Activated naive CD8-positive, alpha-beta T cell treated with anti-CD3 and anti-CD28 coated beads, Interleukin-2, amount 10 ng/mL, durations not matched to agents 7 days and 5 days (primary cell): ENCODE measurements around the gene RS1. TPM values are rescaled to one million over a fixed set of nuclear protein-coding genes. Genes with fewer than 3 reads are reported as not detected.

Source experiments
- ATAC-seq: fragments of 150-1000 bp; cut with Tn5 transposase; one replicate; pipeline ENCODE4 v1.10.0; 2021; ENCODE audit warnings: low read depth, moderate library complexity
- POLR2A ChIA-PET: fragments of 350-600 bp; sonication (Branson Sonifier 250); formaldehyde crosslinking; loops from one replicate; lab custom pipeline; 2021; ENCODE audit warnings: antibody characterized with exemption; lab: Charles Lee
- DNase-seq: peaks from one replicate; pipeline ENCODE4 v3.0.0; 2021
- H3K27ac Mint-ChIP-seq: one replicate; pipeline ENCODE4 v1.8.0; 2022; ENCODE audit warnings: mild to moderate bottlenecking, mixed read lengths
- H3K27me3 Mint-ChIP-seq: one replicate; pipeline ENCODE4 v1.8.0; 2022; ENCODE audit warnings: mild to moderate bottlenecking, moderate library complexity, mixed read lengths
- H3K36me3 Mint-ChIP-seq: one replicate; pipeline ENCODE4 v1.8.0; 2021; ENCODE audit warnings: mild to moderate bottlenecking, mixed read lengths
- H3K4me1 Mint-ChIP-seq: one replicate; pipeline ENCODE4 v1.8.0; 2021; ENCODE audit warnings: mixed read lengths
- H3K4me3 Mint-ChIP-seq: one replicate; pipeline ENCODE4 v1.8.0; 2022; ENCODE audit warnings: mild to moderate bottlenecking, moderate library complexity, mixed read lengths
- H3K9me3 Mint-ChIP-seq: one replicate; pipeline ENCODE4 v1.8.0; 2021; ENCODE audit warnings: mixed read lengths
- total RNA-seq, 2 experiments: library from RNA; stranded (reverse); gene quantifications; one replicate each; pipeline ENCODE4 v1.2.3, GENCODE V29; 2021

RS1 gene
- total RNA-seq = not detected

DNA sequence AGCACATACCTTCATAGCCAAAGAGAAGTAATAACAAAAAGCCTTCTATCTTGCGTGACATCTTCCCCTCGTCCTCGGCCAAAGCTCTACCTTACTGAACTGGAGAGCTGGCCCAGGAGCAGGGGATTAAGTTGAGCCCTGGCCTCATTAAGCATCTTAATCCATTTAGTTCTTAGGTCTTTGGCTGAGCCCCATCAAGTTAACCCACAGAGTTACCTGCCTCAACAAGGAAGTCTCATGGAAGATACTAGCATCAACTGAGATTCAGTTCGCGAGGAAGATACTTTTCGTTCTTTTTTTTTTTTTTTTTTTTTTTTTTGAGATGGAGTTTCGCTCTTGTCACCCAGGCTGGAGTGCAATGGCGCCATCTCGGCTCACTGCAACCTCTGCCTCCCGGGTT is at the start of gene RS1:
RS1 (minus strand) TSS at position 101 of the 400 bp plus-strand sequence; CDS start at position 61, 40 bp downstream.
- H3K27ac Mint-ChIP-seq = no peak within 1 kb of the TSS
- no peaks in the 10 kb centered on the region for H3K9me3 Mint-ChIP-seq
- ATAC-seq (no peak), DNase-seq (no peak)
- H3K4me3 Mint-ChIP-seq = no peak within 1 kb of the TSS
- POLR2A ChIA-PET = no interaction called here
- H3K4me1 Mint-ChIP-seq = peaks cover 6% of the 10 kb centered on the region
- H3K27me3 Mint-ChIP-seq = peaks cover 5% of the 10 kb centered on the region
- H3K36me3 Mint-ChIP-seq = no peaks in the 10 kb centered on the region

DNA sequence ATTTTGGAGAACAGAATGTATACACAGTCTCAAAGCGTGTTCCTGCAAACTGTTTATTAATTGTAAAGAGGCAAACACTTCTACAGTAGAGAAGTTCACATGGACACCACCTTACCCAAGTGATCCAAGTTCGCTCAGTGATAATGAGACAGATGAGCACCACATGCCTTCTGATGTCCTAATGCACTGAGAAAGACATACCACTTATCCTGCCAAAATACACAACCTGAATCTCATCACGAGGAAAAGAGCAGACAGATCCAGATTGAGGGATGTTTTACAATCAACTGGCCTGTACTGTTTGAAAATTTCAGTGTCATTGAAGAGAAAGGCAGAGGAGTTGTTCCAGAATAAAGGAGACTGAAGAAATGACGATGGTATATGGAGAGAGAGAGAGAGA is 47.9 kb upstream of the RS1 start:
- H3K27ac Mint-ChIP-seq = no peak overlapping the region
- H3K27me3 Mint-ChIP-seq = no peaks in the 10 kb centered on the region
- no peak overlapping the region for H3K4me3 Mint-ChIP-seq
- DNase-seq = no peak
- no peaks in the 10 kb centered on the region for H3K36me3 Mint-ChIP-seq
- POLR2A ChIA-PET = no interaction called here
- no peaks in the 10 kb centered on the region for H3K9me3 Mint-ChIP-seq
- H3K4me1 Mint-ChIP-seq = no peaks in the 10 kb centered on the region
- no peak for ATAC-seq

DNA sequence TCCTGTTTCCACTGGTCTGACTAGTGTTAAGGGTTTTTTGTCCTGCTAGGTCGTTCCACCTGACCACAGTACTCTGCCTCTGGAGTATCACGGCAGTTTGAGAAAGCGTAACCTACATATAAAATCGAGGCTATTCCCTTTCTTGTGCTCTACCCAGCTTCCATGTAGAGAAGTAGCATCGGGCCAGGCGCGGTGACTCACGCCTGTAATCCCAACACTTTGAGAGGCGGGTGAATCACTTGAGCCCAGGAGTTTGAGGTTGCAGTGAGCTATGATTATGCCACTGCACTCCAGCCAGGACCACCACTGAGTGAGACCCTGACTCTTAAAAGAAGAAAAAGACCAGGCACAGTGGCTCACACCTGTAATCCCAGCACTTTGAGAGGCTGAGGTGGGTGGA is 43.0 kb upstream of the RS1 start:
- no peaks in the 10 kb centered on the region for H3K4me1 Mint-ChIP-seq
- POLR2A ChIA-PET = no interaction called here
- H3K36me3 Mint-ChIP-seq = no peaks in the 10 kb centered on the region
- DNase-seq (no peak), ATAC-seq (no peak)
- no peaks in the 10 kb centered on the region for H3K27me3 Mint-ChIP-seq
- H3K9me3 Mint-ChIP-seq = no peaks in the 10 kb centered on the region
- H3K27ac Mint-ChIP-seq = no peak overlapping the region
- H3K4me3 Mint-ChIP-seq = no peak overlapping the region

DNA sequence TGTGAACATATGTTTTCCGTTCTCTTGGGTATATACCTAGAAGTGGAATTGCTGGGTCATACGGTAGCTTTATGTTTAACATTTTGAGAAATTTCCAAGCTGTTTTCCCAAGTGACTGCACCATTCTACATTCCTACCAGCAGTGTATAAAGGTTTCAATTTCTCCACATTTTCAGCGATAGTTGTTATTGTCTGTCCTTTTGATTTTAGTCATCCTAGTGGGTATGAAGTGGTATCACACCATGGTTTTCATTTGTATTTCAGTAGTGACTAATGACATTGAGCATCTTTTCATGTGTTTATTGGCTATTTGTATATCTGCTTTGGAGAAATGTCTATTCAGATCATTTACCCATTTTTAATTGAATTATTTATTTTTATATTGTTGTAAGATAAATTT is 37.9 kb upstream of the RS1 start:
- Mint-ChIP-seq H3K27ac (no peak overlapping the region), H3K9me3 (no peaks in the 10 kb centered on the region), H3K36me3 (no peaks in the 10 kb centered on the region), H3K27me3 (no peaks in the 10 kb centered on the region), H3K4me3 (no peak overlapping the region), H3K4me1 (no peaks in the 10 kb centered on the region)
- ATAC-seq (no peak), DNase-seq (no peak)
- POLR2A ChIA-PET = no interaction called here

DNA sequence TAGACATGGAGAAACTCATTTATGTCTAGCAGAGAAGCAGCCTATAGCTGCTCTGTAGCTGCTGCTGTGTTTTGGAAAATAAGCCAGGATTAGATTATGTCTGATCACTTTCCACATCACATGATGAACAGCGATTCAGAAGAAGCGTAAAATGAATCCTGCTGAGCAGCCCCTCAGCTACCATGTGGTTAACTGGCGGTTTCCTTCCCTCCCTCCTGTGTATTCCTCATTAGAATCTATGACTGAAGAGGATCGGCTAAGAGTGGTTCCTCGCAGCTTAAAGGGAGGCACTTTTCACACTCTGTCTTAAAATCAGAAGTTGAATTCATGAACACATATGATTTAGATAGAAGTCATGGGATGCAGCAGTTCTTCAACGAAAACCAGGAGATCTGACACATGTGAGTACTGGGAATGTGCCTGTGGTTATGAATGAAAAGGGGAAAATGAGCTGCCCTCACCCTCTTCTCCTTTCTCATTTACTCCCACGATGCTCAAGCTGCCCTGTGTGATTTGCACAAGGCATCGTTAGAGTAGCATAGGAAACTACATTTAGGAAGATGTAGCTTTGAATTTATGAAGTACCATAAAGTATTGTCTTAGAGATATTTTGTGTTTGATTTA is 35.6 kb upstream of the RS1 start, which contains the start of gene PPEF1:
PPEF1 (plus strand) TSS at position 220 of the 624 bp plus-strand sequence; CDS start at position 356, 136 bp downstream.
- no peak for DNase-seq
- ATAC-seq = no peak
- Mint-ChIP-seq H3K27me3 (no peaks in the 10 kb centered on the region), H3K36me3 (no peaks in the 10 kb centered on the region), H3K4me3 (no peak within 1 kb of the TSS), H3K9me3 (no peaks in the 10 kb centered on the region), H3K4me1 (no peaks in the 10 kb centered on the region), H3K27ac (no peak within 1 kb of the TSS)
- POLR2A ChIA-PET = no interaction called here

DNA sequence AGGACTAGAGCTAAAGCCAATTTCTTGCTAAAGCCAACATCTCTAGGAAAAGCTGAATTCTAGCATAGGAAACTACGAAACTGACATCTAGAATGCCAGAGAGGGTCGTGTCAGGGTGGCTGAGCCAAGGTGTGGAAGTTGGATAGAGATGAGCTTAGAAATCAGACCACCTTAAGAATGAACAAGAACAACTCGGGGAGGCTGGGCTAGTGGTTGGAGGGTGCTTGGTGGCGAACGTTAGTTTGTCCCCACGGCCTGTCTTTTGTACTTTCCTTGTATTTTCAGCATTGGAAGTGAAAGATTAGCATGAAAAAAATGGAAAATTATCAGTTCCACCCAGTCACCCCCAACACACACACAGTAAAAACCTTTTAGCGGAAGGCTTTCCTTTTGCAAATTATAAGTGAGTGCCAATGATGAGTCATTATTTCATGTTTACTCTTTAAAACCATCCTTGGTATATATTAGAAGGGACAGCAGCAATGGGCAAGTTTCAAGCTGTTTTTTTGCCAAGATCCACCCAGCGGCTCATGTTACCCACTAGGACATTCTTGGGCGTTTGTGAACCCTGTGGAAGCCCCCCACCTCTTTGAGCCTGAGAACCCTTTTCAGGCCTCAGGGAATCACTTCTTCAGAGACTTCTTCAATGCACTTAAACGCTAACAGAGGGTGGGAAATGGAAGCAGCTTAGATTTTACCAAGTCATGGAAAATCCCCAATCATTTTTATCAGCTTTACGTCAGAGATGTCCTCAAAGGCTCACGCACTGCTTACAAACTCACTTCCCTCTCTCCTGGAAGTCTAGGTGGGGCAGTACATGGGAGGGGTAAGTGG is 30.7 kb upstream of the RS1 start:
- no peaks in the 10 kb centered on the region for H3K9me3 Mint-ChIP-seq
- no peak overlapping the region for H3K4me3 Mint-ChIP-seq
- H3K27me3 Mint-ChIP-seq = no peaks in the 10 kb centered on the region
- H3K36me3 Mint-ChIP-seq = no peaks in the 10 kb centered on the region
- no peak for ATAC-seq
- DNase-seq = no peak
- no peaks in the 10 kb centered on the region for H3K4me1 Mint-ChIP-seq
- H3K27ac Mint-ChIP-seq = no peak overlapping the region
- POLR2A ChIA-PET = no interaction called here

DNA sequence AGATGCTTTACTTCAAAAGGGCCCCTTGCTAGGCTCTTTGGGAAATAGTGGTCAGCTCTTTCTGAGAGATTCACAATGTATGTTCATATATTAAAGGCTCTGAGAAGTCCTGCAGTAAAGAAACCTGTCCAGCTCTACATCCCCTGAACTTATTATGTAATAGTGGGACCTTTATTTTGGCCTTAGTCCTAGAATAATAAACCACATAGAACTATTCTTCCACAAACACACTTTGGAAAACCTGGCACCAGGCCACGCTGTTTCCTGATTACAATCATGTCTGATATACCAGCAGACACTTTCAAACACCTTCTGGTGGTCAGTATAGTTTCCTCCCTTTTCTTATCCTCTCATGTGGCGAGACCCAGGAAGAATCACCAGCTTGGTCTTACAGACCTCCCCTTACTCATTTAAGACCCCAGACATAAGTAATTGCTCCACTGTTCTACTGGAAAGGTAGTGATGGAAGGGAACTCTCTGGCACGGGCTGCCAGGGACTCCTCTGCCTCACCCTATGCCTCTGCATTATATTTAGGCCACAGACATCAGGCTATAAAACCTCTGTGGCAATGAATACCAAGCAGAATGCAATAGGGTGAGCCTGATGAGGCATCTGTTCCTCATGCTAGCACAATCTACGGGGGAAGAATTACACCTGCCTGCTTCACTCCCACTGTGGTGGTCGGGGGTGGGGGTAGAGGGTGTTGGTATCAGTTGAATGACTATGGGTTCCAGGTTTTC is 29.9 kb upstream of the RS1 start:
- Mint-ChIP-seq H3K4me1 (no peaks in the 10 kb centered on the region), H3K27me3 (no peaks in the 10 kb centered on the region), H3K27ac (no peak overlapping the region), H3K36me3 (no peaks in the 10 kb centered on the region), H3K9me3 (no peaks in the 10 kb centered on the region), H3K4me3 (no peak overlapping the region)
- ATAC-seq (no peak), DNase-seq (no peak)
- POLR2A ChIA-PET = no interaction called here

DNA sequence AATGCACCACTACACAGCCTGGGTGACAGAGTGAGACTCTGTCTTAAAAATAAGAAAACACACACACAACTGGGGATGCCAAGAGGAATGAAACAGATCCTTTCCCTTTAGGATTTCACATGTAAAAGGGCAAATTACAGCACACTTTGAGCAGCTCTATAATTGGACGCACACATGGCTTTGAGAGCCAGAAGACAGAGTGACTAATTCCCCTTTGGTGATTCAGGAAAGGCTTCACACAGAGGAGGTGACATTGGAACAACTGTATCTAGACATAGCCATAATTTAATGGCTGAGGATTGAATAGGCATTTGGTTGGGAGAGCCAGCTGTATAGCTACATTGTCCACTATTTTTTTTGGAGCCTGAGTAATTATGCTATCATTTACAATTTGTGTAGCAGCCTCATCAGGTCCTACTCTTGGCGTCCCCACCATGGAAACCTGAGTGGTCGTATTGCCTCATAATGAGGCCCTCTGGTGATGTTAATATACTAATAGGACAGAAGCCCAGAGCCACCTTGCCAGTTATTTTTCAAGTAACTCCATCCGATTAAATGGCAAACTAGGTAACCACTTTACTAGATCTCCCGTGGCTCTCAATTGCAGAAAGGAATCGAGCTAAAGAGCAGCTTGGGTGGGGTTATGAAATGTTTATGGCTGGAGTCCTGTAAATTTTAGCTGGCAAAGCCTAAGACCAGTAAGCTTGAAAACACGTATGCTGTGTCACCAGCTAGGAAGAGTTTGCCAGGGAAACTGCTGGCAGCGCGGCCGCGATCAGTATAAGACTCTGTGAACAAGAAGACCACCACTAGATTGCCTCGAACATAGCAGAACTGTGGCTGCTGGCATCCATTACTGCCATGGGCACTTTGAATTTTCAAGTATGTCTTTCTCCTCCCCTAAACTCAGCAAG is 27.1 kb upstream of the RS1 start:
- ATAC-seq = no peak
- no peaks in the 10 kb centered on the region for H3K27me3 Mint-ChIP-seq
- H3K27ac Mint-ChIP-seq = no peak overlapping the region
- H3K4me1 Mint-ChIP-seq = no peaks in the 10 kb centered on the region
- no peaks in the 10 kb centered on the region for H3K9me3 Mint-ChIP-seq
- no peaks in the 10 kb centered on the region for H3K36me3 Mint-ChIP-seq
- POLR2A ChIA-PET = no interaction called here
- no peak for DNase-seq
- no peak overlapping the region for H3K4me3 Mint-ChIP-seq

DNA sequence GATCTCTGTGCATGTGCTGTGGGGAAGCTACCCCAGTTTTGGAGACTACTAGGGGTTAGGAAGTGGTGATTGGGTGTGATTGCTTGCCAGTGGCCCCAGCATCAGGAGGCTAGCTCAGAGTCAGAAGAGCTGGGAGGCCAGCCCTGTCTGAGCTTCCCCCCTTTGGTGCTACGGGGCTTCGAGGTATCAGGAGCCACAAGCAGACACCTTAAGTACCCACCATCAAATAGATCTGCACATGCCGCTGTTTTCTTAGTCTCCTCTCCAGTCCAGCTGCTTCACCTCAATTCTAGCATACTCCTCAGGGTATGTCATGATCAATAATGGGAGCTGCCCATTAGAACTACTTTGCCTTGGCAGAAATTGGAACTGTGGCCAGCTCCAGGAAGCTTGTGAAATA is 24.7 kb upstream of the RS1 start:
- Mint-ChIP-seq H3K27ac (no peak overlapping the region), H3K9me3 (no peaks in the 10 kb centered on the region), H3K4me1 (no peaks in the 10 kb centered on the region), H3K27me3 (no peaks in the 10 kb centered on the region), H3K4me3 (no peak overlapping the region), H3K36me3 (no peaks in the 10 kb centered on the region)
- POLR2A ChIA-PET = no interaction called here
- ATAC-seq = no peak
- DNase-seq = no peak

DNA sequence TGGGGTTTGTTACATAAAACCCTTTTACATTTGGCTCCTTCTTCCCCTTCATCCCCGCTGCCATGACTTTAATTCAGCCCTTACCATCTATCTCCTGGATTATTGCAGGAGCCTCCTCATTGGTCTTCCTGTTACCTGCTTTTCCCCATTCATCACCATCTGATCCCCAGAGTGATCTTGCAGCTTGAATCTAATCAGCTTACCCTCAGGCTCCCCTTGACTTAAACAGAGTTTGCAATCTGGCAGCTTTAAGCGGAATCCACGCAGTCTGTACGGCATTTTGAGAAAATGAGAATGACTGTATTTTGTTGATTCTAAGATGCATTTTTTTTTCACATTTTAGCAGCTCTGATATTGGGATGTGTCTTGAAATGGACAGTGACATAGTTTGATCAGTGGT is 20.6 kb upstream of the RS1 start:
- POLR2A ChIA-PET = no interaction called here
- H3K4me3 Mint-ChIP-seq = no peak overlapping the region
- no peaks in the 10 kb centered on the region for H3K27me3 Mint-ChIP-seq
- H3K9me3 Mint-ChIP-seq = no peaks in the 10 kb centered on the region
- no peaks in the 10 kb centered on the region for H3K4me1 Mint-ChIP-seq
- DNase-seq = no peak
- no peak overlapping the region for H3K27ac Mint-ChIP-seq
- no peaks in the 10 kb centered on the region for H3K36me3 Mint-ChIP-seq
- no peak for ATAC-seq

DNA sequence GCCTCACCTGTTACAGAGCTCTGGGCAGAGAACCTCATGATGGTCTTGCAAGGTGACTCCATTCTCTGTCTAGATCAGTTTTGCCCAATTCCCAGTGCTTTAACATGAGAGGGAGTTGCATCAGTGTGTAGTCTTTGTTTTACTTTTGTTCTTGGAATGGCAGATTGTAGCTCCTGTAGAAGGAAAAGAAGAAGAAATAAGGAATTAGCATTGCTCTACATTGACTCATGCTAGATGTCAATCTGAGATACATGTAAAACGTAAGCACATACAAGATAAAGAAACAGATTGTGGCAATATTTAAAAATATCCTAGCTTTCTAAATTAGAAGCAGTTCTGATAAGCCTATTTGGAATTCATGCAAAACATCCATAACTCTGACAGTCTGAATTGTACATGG is 19.5 kb upstream of the RS1 start:
- no peak for ATAC-seq
- POLR2A ChIA-PET = no interaction called here
- Mint-ChIP-seq H3K36me3 (no peaks in the 10 kb centered on the region), H3K4me3 (no peak overlapping the region), H3K27me3 (no peaks in the 10 kb centered on the region), H3K27ac (no peak overlapping the region), H3K4me1 (no peaks in the 10 kb centered on the region), H3K9me3 (no peaks in the 10 kb centered on the region)
- DNase-seq = no peak

DNA sequence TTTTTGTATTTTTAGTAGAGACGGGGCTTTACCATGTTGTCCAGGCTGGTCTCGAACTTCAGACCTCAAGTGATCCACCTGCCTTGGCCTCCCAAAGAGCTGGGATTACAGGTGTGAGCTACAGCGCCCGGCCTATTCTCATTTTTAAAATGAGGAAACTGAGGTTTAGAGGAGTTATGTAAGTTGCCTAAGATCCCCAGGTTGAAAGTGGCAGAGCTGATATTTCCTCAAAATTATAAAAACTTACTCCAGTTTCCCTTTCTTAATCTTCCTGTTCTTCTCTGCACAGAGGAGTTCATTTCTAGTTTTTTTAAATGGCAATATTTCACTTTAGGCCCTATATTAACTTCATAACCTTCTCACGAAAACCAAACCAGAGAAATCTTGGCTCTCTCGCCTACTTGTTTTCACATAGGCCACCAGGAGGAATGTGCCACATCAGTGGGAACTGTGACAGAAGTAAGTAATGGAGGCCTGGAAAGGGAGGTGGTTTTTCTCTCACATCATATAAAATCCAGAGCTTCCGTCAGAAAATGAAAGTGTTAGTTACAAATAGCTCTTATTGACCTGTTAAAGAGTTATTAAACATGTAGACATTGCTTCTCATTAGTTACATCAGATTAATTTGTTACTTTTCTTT is 16.1 kb upstream of the RS1 start:
- no peak overlapping the region for H3K27ac Mint-ChIP-seq
- H3K36me3 Mint-ChIP-seq = no peaks in the 10 kb centered on the region
- ATAC-seq (no peak), DNase-seq (no peak)
- no peaks in the 10 kb centered on the region for H3K9me3 Mint-ChIP-seq
- no peak overlapping the region for H3K4me3 Mint-ChIP-seq
- H3K27me3 Mint-ChIP-seq = no peaks in the 10 kb centered on the region
- POLR2A ChIA-PET = no interaction called here
- H3K4me1 Mint-ChIP-seq = no peaks in the 10 kb centered on the region

DNA sequence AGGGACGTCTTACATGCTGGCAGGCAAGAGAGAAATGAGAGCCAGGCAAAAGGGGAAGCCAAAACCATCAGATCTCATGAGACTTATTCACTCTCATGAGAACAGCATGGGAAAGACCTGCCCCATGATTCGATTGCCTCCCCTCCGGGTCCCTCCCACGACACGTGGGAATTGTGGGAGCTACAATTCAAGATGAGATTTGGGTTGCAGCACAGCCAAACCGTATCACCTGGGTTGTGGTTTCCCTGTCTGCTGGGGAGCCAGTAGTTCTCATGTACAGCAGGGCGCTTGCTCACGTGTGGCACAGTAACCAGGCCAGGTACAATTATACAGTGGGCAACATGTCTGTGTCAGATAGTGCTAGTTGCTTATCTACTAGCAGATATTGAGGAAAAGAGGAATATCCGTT is 11.1 kb upstream of the RS1 start:
- Mint-ChIP-seq H3K36me3 (no peaks in the 10 kb centered on the region), H3K9me3 (no peaks in the 10 kb centered on the region), H3K27ac (no peak overlapping the region), H3K27me3 (no peaks in the 10 kb centered on the region), H3K4me3 (no peak overlapping the region), H3K4me1 (no peaks in the 10 kb centered on the region)
- ATAC-seq (no peak), DNase-seq (no peak)
- POLR2A ChIA-PET = no interaction called here
